Uterus (tissue), 2 donors: ENCODE results near the gene PLEKHG3.

Experiments
- CTCF ChIP-seq, 4 experiments: fragments of 200-600 bp in 2 of 4; fragments of 450-650 bp in 2 of 4; sonication (generic) in 2 of 4; IDR thresholded peaks; one replicate each; pipeline ENCODE4 v1.5.1; 2016 to 2019; ENCODE audit warnings: antibody characterized with exemption in 4 of 4, mild to moderate bottlenecking in 2 of 4, moderate library complexity in 1 of 4
- POLR2A ChIP-seq, 2 donors: fragments of 450-650 bp; IDR thresholded peaks; one replicate each; pipeline ENCODE4 v1.6.1; 2016; ENCODE audit warnings: antibody characterized with exemption in 2 of 2, mild to moderate bottlenecking in 1 of 2, moderate library complexity in 1 of 2

GRCh38 chr14:64755781-64756221, 51.6 kb downstream of the PLEKHG3 start:
- no peak for TF ChIP-seq CTCF (IDR thresholded peaks at IDR 0.05)
- TF ChIP-seq POLR2A (IDR thresholded peaks at IDR 0.05), result no peak
